Activated CD4-positive, CD25-positive, alpha-beta regulatory T cell (primary cell): ENCODE measurements around the gene CDH4.

Experiments
- DNase-seq, 4 experiments: peaks; one replicate each; lab custom pipeline; 2025; lab: John Stamatoyannopoulos, UW

Gene CDH4

DNA sequence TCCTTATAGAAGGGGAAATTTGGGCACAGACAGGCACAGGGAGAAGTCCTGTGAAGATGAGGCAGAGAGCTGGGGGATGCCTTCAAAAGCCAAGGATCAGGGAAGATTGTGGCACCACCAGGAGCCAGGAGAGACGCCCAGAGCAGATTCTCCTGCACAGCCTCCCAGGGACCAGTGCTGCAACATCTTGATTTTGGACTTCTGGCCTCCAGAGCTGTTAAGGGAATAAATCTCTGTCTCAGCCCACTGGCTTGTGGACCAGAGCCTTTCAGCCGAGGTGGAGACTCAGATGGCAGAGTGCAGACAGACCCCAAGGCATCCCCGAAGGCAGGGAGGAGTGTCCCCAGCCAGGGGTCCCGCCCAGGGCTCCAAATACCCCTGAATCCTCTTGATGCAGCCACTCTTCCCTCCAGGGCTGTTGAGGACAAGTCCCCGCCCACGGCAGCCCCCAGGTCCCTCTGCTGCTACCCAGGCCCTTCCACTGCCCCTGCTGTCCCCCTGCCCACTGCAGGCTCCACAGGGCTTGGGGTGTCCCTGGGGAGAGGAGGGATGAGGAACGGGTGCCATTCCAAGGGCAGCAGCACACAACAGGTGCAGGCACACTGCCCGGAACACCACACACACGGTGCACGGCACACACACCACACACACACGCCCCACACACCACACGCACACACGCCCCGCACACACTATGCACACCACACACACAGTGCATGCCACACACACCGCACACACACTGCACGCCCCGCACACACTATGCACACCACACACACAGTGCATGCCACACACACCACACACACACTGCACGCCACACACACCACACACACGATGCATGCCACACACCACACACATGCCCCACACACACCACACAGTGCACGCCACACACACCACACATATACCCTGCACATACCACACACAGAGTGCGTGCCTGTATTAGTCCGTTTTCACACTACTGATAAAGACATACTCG, 502.2 kb downstream of the CDH4 start:
- DNase-seq: no peak

DNA sequence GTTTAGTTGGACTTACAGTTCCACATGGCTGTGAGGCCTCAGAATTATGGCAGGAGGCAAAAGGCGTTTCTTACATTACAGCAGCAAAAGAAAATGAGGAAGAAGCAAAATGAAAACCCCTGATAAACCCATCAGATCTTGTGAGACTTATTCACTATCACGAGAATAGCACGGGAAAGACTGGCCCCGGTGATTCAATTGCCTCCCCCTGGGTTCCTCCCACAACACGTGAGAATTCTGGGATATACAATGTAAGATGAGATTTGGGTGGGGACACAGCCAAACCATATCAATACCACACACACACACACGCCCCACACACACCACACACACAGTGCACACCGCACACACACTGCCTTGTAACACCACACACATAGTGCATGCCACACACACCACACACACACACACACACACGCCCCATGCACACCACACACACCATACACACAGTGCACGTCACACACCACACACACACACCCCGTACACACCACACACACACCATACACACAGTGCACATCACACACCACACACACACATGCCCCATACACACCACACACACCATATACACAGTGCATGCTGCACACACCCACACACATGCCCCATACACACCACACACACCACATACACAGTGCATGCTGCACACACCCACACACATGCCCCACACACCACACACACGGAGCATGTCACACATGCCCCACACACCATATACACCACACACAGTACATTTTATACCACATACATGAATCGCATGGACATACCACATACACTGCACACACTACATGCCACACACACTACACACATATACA, 503.1 kb downstream of the CDH4 start:
- DNase-seq: no peak

DNA sequence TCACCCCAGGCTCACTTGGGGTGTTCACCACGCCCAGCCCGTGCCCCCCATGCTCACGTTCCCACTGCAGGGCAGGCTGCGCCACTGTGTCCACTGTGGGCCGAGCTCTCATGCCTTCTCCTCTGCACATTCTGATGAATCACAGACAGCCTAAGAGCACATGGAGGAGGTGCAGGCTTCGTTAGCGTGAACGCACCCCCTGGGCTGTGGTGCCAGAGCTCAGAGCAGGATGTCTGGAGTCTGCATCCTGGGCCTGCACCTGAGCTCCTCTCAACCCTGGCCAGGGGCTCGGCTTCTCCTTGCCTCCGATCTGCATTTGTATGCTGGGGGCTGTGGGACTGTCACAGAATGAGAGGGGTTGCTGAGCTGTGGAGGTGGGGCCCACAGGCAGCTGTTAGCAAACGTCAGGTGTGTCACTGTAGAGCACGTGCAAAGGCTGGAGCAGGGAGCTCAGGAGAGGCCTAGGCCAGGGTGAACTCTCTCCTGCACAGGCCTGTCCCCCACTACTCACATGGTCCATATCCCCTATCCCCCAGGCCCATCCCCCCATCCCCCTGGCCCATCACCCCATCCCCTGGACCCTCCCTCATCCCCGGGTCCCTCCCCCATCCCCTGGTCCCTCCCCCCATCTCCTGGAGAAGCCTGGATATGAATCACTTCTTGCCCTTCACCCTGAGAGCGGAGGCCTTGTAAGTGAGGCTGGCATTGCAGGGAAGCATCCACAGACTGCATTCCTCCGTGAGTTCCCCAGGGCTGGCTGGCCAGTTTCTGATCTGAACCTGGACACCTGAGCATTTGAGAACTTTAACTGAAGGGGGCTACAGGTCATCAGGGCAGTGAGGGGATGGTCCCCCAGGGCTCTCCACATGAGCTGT, 504.1 kb downstream of the CDH4 start:
- no peak for DNase-seq

DNA sequence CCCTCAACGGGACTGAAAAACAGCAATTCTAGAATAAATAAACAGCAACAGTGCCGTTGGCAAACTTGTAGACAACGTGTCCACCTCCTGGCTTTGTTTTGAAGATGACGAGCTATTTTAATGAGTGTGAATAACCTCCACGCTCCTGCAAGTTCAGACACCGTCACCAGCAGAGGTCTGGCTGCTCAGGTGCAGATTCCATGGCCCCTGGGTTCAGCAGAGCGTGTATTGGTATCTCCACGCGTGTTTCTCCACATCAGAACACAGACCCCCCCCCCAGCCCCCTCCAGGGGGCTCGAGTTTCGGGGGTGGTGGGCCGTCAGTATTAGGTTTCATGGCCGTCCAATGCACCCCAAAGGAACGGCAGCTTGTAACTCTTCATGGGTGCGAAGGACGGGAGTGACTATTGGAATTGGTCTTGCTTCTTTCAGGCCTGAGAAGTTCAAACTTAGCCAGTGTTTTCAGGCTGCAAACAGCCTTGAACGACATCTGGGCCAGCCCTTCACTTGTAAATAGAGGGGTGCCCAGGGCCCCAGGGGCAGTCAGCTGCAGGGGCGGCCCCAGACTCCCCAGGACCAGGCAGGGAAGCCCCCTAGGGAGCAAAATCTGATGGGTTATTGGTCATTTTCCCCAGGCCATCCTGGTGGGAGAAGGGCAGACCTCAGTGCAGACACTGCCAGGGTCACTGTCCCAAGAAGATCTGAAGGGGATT, 505.1 kb downstream of the CDH4 start:
- DNase-seq: no peak

DNA sequence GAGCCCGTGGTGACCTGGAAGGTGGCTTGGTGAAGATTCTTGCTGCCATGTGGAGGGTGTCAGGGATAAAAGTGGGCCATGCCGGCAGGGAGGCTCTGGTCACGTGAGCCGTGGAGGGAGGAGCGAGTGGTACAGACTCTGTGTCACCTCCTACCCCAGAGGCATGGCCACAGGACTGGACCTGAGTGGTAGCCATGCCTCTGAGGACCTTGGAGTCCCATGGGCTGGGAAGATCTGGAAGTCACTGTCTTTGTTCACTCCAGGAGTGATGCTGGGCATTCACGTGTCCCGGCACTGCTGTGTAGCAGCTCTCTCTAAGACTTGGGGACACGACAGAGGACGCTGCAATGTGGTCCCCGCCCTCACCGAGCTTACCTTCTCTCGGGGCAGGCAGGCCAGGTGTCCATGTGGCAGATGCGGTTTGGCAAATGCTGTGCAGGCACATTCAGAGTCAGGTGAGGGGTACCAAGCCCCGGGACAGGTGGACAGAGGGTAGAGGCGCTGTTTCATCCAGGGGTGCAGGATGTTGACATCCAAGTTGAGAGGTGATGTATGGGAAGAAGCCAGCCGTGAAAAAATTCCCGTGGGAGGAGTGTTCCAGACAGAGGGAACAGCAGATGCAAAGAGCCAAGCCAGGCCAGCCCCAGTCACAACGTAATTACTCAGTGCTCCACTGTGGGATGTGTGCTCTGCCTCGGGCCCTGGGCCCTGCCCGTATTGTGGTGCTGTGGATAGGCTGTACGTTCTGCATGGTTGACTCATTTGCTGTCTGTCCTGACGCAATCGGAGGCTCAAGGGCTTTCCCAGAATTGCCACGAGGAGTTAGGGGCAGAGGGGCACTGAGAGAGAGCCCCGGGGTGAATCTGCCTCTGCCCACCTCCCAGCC, 505.9 kb downstream of the CDH4 start:
- no peak for DNase-seq

DNA sequence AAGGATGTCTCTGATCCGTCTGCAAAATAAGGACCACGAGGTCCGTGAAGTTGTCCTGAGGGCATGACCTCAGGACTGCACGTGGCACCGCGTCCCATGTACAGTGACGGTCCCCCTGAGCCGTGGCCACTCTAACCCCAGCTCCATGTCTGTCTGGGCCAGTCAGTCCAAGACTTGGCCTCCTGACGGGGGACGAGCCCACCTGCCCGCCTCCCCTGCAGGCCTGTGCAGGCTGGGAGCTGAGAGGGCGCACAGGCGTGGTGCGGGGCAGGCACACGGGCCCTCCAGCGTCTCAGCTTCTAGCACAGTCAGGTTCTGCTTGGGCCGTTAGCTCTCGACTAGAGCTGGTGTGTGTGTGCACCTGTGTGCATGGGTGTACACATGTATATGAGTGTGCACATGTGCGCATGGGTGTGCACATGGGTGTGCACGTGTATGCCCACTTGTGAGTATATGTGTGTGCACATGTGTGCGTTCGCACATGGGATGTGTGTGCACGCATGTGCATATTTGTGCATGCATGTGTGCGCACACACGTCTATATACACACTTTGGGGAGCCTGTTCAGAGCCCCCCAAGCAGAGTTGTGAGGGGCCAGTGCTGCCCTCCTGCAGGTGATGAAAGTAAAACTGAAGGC, 506.6 kb downstream of the CDH4 start:
- no peak for DNase-seq

DNA sequence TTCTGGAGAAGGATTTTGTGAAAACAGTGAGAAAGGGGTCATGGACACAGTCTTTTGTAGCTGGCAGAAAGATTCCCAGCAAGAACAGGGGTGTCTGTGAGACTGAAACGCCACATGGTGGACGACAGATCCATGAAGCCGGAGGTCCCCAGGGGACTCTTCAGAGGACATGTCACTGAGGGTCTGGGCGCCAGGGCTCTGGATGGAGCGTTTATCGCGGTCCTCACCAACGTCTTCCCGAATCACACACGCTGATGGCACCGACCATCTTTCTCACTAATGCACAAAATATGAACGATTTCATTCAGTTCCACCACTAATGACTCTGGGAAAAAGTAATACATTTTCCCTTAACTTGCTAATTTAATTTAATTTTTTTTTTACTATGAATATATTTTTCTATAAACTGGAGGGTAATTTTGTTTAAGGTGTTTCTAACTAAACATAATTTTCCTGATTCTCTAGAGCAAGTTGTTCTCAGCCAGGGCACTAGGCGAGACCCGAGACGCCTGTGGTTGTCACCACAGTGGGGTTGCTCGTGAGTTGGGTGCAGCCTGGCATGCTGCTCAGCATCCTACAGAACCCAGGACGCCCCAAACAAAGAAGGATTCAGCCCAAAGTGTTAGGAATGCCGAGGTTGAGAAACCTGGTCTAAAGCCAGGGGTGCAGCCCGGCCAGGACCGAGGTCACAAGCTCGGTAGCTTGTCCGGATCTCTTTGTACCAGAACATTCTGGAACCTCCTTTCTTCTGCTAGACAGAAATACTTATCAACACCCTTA, 507.4 kb downstream of the CDH4 start:
- no peak for DNase-seq

DNA sequence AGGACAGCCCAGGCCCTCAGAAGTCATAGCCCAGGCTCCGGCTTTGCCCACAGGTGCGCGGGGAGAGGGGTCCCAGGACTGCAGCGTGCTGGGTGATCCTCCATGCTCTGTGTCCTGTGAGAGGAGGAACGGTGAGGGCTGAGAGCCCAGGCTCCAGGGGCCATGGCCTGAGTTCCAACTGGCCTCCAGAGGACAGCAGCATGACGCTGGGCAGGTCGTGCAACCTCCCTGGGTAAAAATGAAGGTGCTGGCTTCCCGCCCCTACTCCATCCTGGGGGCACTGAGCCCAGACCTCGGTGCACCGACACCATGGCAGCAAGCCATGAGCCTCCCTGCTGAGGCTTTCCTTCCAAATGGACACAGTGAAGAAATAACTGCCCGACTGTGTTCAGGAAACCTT, 508.3 kb downstream of the CDH4 start:
- DNase-seq: no peak

DNA sequence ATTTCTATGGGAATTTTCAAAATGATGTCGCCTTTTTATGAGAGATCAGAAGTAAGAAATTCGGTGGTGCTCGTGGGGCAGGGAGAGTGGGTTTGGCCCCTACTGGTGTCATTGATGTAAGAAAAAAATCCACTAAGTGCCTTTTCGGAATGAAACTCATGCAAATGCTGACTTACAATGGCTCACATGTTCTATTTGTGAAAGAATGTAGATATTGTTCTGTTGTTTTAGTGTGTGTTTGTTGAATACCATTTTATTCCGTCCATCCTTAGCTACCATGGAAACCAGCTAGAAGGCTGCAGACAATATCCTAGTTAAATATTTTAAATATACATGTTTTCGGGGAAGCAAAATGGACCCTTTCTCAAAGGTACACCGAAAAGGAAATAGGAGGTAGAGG, 508.7 kb downstream of the CDH4 start:
- no peak for DNase-seq

DNA sequence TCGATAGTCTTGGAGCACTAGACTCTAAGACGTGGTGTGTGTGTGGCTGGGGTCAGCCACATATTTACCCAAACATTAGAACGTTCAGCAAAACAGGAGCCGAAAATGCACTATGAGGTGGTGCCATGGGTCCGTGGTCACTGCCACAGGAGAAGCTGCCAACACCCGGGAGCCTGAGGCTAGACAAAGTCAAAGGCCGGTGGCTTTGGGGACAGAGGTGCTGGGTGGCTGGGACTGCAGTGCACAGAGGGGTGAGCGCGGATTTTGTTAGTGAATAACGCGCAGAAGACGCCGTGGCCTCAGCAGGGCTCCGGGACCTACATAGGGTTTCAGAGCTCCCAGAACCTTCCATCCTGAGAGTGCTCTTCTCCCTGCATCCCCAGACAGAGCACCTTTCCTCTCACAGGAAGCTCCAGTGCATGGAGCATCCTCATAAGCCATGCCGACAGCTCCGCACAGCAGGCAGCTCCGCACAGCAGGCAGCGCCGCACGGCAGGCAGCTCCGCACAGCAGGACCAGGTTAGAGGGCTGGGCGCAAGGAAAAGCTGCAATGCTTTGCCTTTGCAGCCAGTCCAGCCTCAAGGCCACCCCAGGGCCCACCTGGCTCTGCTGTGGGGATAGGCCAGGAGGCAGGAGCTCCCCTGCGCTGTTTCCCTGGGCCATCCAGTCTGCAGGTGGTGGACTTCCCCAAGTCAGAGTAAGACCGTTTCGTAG, 509.5 kb downstream of the CDH4 start:
- DNase-seq: no peak

DNA sequence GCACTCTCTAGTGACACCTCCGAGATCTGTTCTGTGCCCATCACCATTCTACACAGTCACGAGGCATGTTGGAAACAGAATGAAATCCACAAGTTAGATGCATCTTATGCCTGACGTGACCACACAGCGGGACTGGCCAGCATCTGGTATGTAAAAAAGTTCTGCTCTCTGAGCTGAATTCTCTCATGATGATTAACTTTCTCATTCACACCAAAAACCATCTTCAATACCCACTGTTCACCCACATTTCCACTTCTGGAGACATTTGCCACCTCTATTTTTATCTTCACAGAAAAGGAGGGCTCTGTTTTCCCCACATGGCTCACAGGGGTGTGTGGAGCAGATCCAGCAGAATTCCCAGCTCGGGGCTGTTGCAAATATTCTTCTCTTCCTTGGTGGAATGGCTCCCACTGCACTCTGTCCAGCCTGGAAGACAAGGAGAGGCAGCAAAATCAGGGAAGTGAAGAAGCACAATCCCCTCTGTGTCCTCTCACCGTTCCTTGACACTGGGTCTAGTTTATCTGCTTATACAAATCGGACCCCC, 510.2 kb downstream of the CDH4 start:
- no peak for DNase-seq

DNA sequence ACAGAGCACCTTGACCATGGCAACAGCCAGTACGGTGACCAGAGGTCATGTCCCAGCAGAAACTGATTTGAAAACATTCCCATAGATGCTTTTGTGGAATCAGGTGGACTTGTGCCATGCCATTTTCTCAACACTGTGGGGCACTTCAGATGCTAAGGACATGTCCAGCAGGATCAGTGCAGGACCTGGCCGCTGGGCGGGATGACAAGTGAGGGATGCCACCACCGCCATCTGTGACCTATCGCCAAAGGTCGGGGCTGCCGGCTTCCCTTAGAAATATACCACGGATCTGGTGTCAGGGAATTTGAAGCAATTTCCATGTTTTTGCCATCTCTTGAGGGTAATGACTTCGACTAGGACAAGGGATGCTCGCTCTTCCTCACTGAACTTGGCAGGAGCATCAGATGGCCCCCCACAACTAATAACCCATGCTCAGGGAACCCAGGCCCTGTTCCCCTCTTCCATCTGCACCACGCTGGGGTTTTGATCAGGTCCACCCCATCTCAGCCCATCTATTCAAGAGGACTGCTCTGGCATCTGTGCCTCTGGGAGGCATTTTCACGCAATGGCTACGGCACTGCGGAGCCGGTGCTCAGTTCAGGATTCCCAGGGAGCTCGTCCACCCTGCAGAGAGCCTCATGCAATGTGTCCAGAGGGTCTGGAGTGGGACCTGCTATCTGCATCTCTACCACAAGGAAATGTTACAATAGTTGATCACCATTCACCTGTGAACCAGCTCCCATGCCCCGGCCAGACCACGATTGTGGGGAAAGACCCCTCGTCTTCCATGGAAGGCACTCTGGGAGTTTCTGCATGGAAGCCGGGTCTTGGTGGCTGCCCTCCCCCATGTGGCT, 511.1 kb downstream of the CDH4 start:
- no peak for DNase-seq

DNA sequence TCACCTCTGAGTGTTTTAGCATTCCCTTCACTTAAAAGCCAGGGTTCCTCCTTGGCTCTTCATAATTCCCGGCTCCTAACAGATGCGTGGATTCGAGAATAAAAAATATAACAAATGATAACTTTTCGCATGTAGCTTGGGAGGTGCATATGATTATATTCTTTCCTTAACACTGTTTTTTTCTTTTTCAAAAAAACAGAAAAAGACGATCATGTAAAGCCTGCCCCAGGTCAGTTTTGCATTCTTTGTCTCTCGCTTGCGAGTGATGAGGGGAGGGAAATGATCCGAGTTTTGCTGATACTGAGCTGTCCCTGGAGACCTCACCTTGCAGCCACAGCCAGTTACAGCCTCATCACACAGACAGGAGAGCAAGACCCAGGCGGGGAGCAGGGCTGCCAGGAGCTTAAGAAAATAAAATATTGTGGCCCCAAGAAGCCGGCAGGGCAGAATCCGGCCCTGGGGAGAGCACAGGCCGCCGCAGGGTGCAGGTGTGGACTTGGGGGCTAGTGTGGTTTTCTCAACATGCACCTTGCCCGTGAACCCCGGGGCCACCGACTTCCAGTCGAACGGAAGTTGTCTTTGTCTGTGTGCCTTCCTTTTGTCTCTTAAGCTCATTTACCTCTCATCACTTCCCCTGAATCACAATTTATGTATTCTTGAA, 511.8 kb downstream of the CDH4 start:
- DNase-seq: no peak

DNA sequence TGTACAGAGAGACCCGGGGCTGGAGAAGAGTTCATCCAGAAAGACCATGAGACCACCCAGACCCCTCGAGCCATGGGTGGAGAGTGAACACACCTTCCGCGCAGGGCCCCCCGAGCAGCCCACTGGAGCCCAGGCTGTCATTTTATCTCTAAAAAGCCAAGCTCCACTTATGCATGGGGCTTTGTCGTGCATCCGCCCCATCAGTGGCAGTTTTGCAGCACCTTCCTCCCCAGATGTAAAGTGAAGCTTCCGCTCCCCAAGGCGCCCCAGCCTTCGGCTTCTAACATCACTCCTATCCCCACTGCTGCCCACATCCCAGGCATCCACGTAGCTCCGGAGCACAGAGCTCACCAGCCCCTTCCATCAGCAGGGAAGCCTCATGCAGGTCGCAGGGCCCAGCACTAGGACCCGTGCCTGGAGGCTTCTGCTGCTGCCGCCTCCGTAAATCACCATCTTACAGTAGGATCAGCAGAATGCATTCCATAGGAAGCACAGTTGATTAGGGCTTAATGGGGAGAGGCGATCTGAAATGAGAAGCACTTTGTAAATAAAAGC, 512.5 kb downstream of the CDH4 start:
- DNase-seq: no peak

DNA sequence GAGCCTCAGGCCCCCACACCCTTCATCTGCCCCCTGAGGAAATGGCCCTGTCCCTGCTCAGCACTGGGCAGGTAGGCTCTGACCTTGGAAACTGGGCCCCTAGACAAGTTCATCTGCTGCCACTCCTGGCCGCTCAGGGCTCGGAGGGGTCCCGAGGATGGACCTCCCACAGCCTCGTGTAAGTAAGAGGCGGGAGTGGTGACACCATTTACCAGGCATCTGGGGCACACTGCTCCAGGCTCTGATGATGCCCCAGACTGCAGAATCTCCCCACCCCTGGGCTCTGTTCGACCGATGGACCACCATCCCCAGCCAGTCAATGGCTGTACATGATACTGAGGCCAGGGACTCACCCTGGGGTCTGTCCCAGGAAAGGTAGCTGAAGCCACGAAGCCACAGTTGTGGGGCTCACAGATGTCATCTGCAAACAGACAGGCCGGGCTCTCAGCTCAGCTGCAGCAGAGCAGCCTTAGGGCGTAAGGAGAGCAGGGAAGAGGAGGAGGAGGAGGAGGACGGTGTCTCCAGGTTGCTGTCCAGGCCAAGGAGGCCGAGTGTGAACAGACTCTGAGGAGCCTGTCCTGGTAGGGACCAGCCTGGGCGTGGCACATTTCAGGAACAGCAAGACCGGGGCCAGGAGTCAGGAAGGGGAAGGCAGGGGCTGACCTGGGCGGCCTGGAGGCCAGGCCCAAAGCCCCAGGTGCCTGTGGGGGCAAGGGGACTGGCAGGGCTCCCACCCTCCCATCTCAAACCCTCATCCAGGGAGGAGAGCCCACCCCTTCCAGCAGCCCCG, 513.2 kb downstream of the CDH4 start:
- DNase-seq: no peak
